GM19025 (cell line): ENCODE data around the gene RIMBP2.

Experiments
- ATAC-seq: cut with Tn5 transposase; IDR thresholded peaks from one replicate; pipeline ENCODE4 v1.9.1; 2021; ENCODE audit warnings: mild to moderate bottlenecking, low read depth, moderate library complexity; ENCODE audit not compliant: unreplicated experiment

The RIMBP2 gene

GRCh38 chr12:130458341-130458740, 257.8 kb downstream of the RIMBP2 start:
- no peak for ATAC-seq

DNA sequence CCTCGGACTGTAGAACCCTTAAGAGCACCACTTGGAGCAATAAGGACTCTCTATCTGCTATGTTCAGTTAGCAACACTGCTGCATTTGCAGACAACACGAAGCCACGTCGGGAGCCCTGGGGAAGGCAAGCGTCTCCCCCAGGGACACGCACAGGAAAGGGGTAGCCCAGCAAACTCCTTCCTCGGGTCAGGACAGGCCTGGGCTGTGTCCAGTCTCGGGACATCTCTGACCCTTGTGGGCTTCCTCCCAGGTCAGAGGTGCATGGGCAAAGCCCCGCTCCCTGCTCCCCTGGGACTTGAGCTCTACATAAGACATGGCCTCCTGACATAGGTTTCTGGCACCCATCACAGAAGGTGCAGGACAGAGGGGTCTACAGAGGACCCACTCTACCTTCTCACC, 258.9 kb downstream of the RIMBP2 start:
- ATAC-seq, result no peak

DNA sequence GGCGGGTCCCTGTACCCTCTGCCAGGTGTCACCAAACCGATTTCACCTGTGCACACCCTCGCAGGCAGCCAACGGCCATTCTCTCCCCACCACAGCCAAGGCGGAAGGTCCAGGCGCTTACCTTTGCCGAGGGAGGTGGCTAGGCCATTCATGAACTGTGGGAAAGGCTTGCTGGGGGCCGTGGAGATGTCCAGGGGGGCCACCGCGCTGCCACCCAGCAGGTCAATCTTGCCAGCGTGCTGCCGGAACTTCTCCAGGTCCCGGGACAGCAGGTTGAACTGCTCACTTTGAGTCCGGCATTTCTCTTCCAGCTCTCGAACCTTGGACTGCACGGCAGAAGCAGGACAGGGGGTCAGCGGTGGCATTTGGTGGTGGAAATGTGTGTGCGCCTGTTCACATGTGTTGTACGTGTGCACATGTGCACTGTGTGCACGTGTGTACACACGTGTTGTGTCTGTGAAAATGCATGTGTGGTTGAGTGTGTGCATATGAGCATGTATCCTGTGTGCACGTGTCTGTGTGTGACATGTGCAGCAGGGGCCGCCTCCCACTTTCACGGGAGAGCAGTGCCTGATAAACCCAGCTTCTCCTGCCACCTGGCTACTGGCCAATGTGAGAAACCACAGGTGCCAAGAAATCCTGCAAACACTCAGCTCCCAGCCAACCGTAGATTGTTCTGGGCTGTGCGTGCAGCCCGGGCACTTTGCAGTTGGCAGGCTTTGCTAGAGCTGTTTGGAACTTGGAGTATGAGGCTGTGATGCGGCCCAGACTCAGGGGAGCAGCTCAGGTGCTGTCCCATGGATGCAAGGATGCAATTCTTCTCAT, 259.5 kb downstream of the RIMBP2 start:
- no peak for ATAC-seq

GRCh38 chr12:130455161-130455560, 260.9 kb downstream of the RIMBP2 start:
- ATAC-seq, result no peak

GRCh38 chr12:130454296-130454695, 261.8 kb downstream of the RIMBP2 start:
- ATAC-seq, result no peak

DNA sequence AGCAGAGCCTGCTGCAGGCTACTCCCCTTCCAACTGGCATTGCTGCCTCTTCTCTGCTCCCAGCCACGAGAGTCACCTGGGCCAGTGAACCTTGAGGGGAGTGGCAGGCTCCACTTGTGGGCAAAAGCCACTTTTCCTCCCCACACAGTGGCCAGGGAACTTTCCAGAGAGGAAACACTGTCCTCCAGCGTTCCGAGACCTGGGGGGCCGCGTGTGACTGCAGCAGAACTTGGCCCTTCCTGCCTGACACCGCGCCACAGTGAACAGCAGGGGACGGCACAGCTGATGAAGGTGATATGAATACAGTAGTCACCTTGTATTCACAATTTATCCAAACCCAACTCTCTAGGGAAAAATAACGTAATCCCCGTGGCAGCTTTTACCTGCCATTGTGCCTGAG, 263.6 kb downstream of the RIMBP2 start:
- no peak for ATAC-seq

DNA sequence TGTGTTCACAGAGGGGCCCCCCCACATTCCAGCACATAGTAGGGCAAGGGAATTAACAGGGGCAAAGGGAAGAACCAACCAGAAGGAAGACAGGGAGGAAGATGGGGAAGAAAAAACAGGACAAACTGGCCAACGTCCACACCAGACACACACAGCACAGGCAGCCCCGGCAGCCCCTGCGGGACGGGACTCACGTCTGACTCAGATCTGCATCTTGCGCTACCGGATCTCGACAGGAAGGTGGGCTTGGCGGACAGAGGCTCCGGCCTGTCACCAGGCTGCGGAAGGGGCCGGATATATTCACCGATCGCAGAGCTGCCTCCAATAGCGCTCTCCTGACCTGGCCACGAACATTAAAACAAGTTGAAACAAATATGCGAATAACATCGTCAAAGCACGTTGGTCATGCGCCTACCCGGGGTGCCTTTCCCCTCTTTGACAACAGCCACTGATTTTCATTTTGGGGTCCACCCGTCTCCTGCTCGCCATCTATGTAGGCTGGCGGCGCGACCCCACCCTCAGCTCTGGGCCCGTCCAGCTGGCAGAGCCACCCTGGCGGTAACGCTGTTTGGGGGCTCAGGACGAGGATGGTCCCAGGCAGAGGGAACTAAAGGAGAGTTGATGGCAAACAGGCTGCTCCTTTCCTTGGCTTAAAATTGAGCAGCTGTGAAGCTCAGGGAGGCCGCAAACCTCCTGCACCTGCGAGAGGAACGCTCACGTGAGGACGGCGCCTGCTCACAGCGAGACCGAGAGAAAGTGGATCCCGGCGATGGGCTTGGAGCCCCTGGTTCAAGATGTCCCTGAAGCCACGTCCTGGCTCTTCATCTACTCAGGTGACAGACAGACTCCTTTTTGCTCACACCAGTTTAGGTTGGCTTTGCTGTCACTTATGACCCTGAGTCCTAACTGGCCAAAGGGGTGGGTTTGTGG, 264.8 kb downstream of the RIMBP2 start:
- ATAC-seq, result no peak

- no peak for ATAC-seq
Measured at GRCh38 chr12:130449291-130449690, 266.8 kb downstream of the RIMBP2 start.

- no peak for ATAC-seq
Measured at GRCh38 chr12:130448044-130448821, 267.9 kb downstream of the RIMBP2 start.

- no peak for ATAC-seq
Measured at GRCh38 chr12:130447655-130447965, 268.5 kb downstream of the RIMBP2 start.

DNA sequence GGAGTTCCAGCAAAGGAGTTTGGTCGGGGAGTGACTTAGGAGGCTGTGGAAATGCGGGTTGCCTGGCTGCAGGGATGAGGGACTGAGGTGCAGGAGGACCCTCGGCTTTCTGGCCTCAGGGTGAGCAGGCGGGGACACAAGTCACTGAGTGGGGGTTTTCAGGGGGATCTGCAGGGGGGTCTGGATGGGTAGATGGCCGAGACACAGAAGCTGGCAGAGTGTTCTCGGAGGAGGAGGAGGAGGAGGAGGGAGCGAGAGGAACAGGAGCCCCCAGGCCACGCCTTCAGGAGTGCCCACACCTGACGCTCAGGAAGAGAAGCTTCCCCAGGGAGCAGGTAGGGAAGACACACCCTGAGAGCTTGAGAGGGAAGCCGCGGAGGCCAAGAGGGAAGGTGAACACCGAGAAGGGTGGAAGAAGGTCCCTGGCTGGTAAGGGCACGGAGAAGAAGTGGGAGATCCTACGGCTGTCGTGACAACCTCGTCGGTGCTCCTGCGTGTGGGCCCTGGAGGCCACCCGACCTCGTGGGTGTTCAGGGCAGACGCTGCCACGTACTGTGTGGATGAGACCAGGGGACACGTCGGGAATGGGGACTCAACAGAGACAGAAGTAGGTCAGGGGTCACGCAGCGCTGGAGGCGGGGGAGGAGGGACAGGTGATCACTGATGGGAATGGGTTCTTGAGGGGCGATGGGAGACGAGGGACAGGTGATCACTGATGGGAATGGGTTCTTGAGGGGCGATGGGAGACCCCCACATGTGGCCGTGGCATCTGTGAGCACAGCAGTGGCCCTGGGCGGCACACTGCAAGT, 269.0 kb downstream of the RIMBP2 start:
- ATAC-seq, result no peak

DNA sequence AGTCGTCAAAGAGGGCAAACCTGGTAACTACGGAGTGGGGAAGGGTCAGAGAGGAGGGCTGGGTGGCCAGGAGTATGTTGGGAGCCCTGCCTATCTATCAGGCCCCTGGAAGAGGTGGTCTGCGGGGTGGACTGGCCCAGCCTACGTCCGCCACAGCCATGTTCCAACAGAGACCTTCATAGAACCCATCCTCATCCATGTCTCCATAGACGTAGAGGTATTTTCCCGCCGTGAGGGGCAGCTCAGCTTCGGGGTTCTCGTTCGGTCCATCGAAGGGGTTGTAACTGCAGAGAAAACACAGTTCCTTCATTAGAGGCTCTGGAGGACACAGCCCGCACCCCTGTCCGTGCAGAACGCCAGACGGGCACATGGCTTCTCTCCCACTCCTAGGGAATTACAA, 271.1 kb downstream of the RIMBP2 start:
- no peak for ATAC-seq

DNA sequence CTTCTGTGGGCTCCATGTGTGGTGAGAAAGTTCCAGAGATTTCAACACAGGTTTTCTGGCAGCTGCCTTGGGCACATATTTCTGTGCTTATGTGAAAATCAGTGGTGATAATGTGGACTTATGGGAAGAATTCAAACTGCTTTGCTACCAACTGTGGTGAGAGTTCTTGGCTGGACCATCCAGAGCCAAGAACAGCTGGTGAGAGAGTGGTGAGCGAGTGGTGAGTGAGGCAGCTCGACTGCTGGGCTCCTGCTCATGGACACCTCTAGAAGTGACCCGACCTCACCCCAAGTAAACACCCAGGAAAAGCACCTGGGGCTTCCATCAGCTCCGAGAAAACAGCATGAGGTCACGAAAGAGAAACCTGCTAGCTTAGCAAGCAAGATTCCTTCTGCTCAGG, 272.0 kb downstream of the RIMBP2 start:
- no peak for ATAC-seq

DNA sequence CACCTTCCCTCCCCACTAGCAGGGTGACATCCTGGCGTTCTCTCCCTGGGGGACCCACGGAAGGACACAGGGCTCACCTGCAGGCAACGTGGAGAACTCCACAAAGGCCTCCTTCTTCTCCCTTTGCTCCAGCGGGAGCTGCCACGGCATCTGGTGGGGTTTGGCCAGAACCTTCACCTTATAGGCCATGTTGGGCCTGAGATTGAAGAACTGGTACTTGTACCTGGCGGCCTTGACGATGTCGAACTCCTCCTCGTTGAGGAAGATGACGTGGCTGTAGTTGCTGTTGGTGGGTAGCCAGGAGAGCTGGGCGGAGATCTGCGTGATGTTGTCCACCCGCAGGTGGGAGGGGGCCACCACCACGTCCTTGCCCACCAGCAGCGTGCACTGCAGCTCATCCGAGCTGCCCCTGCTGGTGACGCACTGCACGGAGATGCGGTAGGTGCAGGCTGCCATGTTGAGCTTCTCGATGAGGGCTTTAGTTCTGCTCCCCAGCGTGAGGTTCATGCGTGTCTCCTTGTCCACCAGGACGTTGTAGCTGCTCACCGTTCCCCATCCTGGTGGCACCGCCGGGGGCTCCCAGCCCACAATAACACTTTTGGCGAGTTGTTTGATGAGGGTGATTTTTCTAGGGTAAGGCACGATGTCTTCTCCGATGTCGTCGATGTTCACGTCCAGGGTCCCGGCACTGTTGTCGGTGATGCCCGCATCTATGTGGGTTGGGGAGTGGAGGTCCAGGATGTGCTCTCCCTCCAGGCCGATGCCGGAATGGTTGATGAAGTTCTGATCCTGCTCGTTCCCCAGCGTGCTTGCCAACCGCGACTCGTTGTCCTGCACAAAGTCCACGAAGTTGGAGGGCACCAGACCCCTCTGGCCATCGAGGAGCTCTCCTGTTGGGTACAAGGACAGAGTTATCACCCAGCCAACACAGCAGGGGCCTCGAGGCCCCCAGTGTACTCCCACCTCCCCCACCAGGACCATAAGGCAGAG, 274.0 kb downstream of the RIMBP2 start:
- no peak for ATAC-seq

- ATAC-seq, result no peak
Measured at GRCh38 chr12:130440411-130441080, 275.6 kb downstream of the RIMBP2 start.

DNA sequence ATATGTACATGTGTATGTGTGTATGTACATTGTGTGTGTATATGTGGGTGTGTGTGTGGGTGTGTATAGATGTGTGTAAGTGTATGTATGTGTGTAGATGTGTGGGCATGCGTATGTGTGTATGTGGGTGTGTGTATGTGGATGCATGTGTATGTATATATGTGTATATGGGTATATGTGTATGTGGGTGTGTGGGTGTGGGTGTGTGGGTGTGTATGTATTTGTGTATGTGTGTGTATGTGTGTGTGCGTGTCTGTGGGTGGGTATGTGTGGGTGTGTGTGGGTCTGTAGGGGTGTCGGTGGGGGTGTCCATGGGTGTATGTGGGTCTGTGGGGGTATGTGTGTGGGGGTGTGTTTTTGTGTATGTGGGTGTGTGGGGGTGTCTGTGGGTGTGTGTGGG, 276.8 kb downstream of the RIMBP2 start:
- ATAC-seq, result no peak

- ATAC-seq, result no peak
Measured at GRCh38 chr12:130438711-130439110, 277.4 kb downstream of the RIMBP2 start.

DNA sequence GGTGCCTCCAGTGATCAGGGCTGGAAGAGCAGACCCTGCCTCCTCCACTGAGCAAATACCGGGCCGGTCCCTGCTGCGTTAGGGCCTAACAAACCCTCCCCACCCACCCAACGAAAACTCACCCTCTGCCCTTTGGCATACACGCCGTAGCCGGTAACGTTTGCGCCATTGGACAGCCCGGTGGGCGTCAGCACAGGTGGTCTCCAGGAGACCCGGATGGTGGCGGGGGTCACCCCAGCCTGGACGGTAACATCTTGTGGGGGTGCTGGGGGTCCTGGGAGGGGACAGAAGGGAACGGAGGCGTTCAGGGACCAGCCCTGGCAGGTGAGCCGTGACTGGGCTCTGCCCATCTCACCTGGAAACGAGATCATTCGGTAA, 277.9 kb downstream of the RIMBP2 start:
- ATAC-seq, result no peak
